IPS DF 6.9 (cell line): Measurements from ENCODE around the gene ANKS3.

Experiments used
- DNase-seq: peaks from one replicate; pipeline ENCODE4 v3.0.0-alpha.2; 2013; ENCODE audit warnings: low read depth, low spot score
- H3K27ac ChIP-seq: one replicate; pipeline ENCODE4 v1.5.1; 2013; ENCODE audit warnings: low read length, control low read depth
- H3K27me3 ChIP-seq: 2 replicates; pipeline ENCODE4 v1.6.1; 2013; ENCODE audit warnings: mild to moderate bottlenecking, low read length; ENCODE audit not compliant: control insufficient read depth, insufficient read depth
- H3K36me3 ChIP-seq: 2 replicates; pipeline ENCODE4 v1.6.1; 2013; ENCODE audit warnings: low read length; ENCODE audit not compliant: control insufficient read depth, insufficient read depth
- H3K4me1 ChIP-seq: 2 replicates; pipeline ENCODE4 v1.6.1; 2013; ENCODE audit warnings: low read length; ENCODE audit not compliant: control insufficient read depth, insufficient read depth
- H3K4me3 ChIP-seq: 2 replicates; pipeline ENCODE4 v1.5.1; 2013; ENCODE audit warnings: mild to moderate bottlenecking, low read length
- H3K9me3 ChIP-seq: 2 replicates; pipeline ENCODE4 v1.6.1; 2013; ENCODE audit warnings: low read length, inconsistent platforms; ENCODE audit not compliant: control insufficient read depth, insufficient read depth
- WGBS: extraction: QIAGEN DNeasy Blood & Tissue Kit; methylation state at CpG from one replicate; pipeline ENCODE4 v1.1.7; 2013; ENCODE audit warnings: mixed read lengths, missing lambda C conversion rate; ENCODE audit not compliant: insufficient read length, insufficient coverage; 5-methylcytosine and 5-hydroxymethylcytosine counted together

ANKS3 gene

GRCh38 chr16:4689864-4690704, 44.0 kb downstream of the ANKS3 start:
- no peak overlapping the region for H3K27ac ChIP-seq
- H3K4me3 ChIP-seq = no peak overlapping the region
- no peaks in the 10 kb centered on the region for H3K9me3 ChIP-seq
- no peak for DNase-seq
- no peaks in the 10 kb centered on the region for H3K4me1 ChIP-seq
- WGBS = no CpG with 5 or more reads among the region's 31 CpGs
- H3K27me3 ChIP-seq = no peaks in the 10 kb centered on the region
- H3K36me3 ChIP-seq = peaks cover 11% of the 10 kb centered on the region

GRCh38 chr16:4689091-4689671, 44.9 kb downstream of the ANKS3 start:
- Histone ChIP-seq H3K4me1 (no peaks in the 10 kb centered on the region), H3K27ac (no peak overlapping the region), H3K27me3 (no peaks in the 10 kb centered on the region), H3K36me3 (peaks cover 12% of the 10 kb centered on the region), H3K4me3 (no peak overlapping the region), H3K9me3 (no peaks in the 10 kb centered on the region)
- WGBS = no CpG with 5 or more reads among the region's 21 CpGs
- no peak for DNase-seq

- H3K4me1 ChIP-seq = no peaks in the 10 kb centered on the region
- DNase-seq = no peak
- H3K9me3 ChIP-seq = no peaks in the 10 kb centered on the region
- no CpG with 5 or more reads among the region's 22 CpGs for WGBS
- peaks cover 16% of the 10 kb centered on the region for H3K36me3 ChIP-seq
- H3K4me3 ChIP-seq = no peak overlapping the region
- H3K27ac ChIP-seq = no peak overlapping the region
- no peaks in the 10 kb centered on the region for H3K27me3 ChIP-seq
These were observed 45.4 kb downstream of the ANKS3 start for GRCh38 chr16:4688674-4689045.

GRCh38 chr16:4687946-4688673, 46.0 kb downstream of the ANKS3 start:
- Histone ChIP-seq H3K36me3 (peaks cover 16% of the 10 kb centered on the region), H3K27me3 (no peaks in the 10 kb centered on the region), H3K27ac (no peak overlapping the region), H3K4me3 (no peak overlapping the region), H3K9me3 (no peaks in the 10 kb centered on the region), H3K4me1 (no peaks in the 10 kb centered on the region)
- DNase-seq = no peak
- WGBS = no CpG with 5 or more reads among the region's 39 CpGs

- H3K27ac ChIP-seq = no peak overlapping the region
- H3K4me1 ChIP-seq = no peaks in the 10 kb centered on the region
- DNase-seq = no peak
- H3K27me3 ChIP-seq = no peaks in the 10 kb centered on the region
- no CpG with 5 or more reads among the region's 8 CpGs for WGBS
- H3K36me3 ChIP-seq = peaks cover 16% of the 10 kb centered on the region
- H3K9me3 ChIP-seq = no peaks in the 10 kb centered on the region
- H3K4me3 ChIP-seq = no peak overlapping the region
These were observed 46.7 kb downstream of the ANKS3 start for GRCh38 chr16:4687416-4687815.

- WGBS = no CpG with 5 or more reads among the region's 27 CpGs
- Histone ChIP-seq H3K27me3 (no peaks in the 10 kb centered on the region), H3K9me3 (no peaks in the 10 kb centered on the region), H3K4me3 (no peak overlapping the region), H3K4me1 (no peaks in the 10 kb centered on the region), H3K27ac (no peak overlapping the region), H3K36me3 (peaks cover 16% of the 10 kb centered on the region)
- DNase-seq = no peak
These were observed 47.4 kb downstream of the ANKS3 start for GRCh38 chr16:4686497-4687210.

GRCh38 chr16:4685776-4686496, 48.1 kb downstream of the ANKS3 start:
- Histone ChIP-seq H3K9me3 (no peaks in the 10 kb centered on the region), H3K4me3 (no peak overlapping the region), H3K36me3 (peaks cover 16% of the 10 kb centered on the region), H3K27ac (no peak overlapping the region), H3K27me3 (no peaks in the 10 kb centered on the region), H3K4me1 (no peaks in the 10 kb centered on the region)
- no peak for DNase-seq
- no CpG with 5 or more reads among the region's 38 CpGs for WGBS

- H3K27ac ChIP-seq = no peak overlapping the region
These were observed 48.8 kb downstream of the ANKS3 start for GRCh38 chr16:4685292-4685691.

GRCh38 chr16:4684763-4685162, 49.3 kb downstream of the ANKS3 start:
- no peak overlapping the region for H3K4me3 ChIP-seq
- no peak for DNase-seq
- WGBS = no CpG with 5 or more reads among the region's 13 CpGs
- H3K27me3 ChIP-seq = no peaks in the 10 kb centered on the region
- no peaks in the 10 kb centered on the region for H3K4me1 ChIP-seq
- no peak overlapping the region for H3K27ac ChIP-seq
- no peaks in the 10 kb centered on the region for H3K9me3 ChIP-seq
- H3K36me3 ChIP-seq = peaks cover 17% of the 10 kb centered on the region

More at GRCh38 chr16:4685292-4685691, 48.8 kb downstream of the ANKS3 start:
- DNase-seq = no peak
- Histone ChIP-seq H3K36me3 (peaks cover 15% of the 10 kb centered on the region), H3K27me3 (no peaks in the 10 kb centered on the region), H3K4me3 (no peak overlapping the region), H3K4me1 (no peaks in the 10 kb centered on the region), H3K9me3 (no peaks in the 10 kb centered on the region)
- WGBS = no CpG with 5 or more reads among the region's 13 CpGs
